ENCODE data around the gene CDH13.

CDH13 gene

GRCh38 chr16:83771306-83771942 lies 1144.7 kb downstream of the CDH13 start:
- Histone ChIP-seq H3K9me3 (ENCODE audit: control insufficient read depth, insufficient read depth, low read depth, low read length) (no peaks in the 10 kb centered on the region), H3K36me3 (ENCODE audit: control insufficient read depth in 2 of 2, insufficient read depth in 1 of 2, low read length in 2 of 2) (no peaks in the 10 kb centered on the region), H3K27ac (ENCODE audit: extremely low read depth, low read depth, low read length) (no peak overlapping the region), H3K4me1 (ENCODE audit: control insufficient read depth, insufficient read depth, low read length) (no peaks in the 10 kb centered on the region), H3K4me3 (ENCODE audit: low read depth, low read length) (no peak overlapping the region)
- TF ChIP-seq ZNF10 (tag by site-specific recombination; IDR thresholded peaks at IDR 0.05) (no peak), GLIS1 (tag by site-specific recombination; IDR thresholded peaks at IDR 0.05) (no peak), ZNF645 (tag by site-specific recombination; IDR thresholded peaks at IDR 0.05) (no peak), OVOL3 (tag by site-specific recombination; IDR thresholded peaks at IDR 0.05) (no peak), ZEB2 (tag by site-specific recombination; IDR thresholded peaks at IDR 0.05) (no peak), ZNF664 (tag by site-specific recombination; IDR thresholded peaks at IDR 0.05) (no peak), ZNF223 (tag by site-specific recombination; IDR thresholded peaks at IDR 0.05) (no peak), ZNF488 (tag by site-specific recombination; IDR thresholded peaks at IDR 0.05) (no peak), SALL2 (tag by site-specific recombination; IDR thresholded peaks at IDR 0.05; ENCODE audit: borderline replicate concordance) (no peak)
- ChIA-PET POLR2A (no interaction called here), CTCF (no interaction called here)

- ChIA-PET CTCF (no interaction called here), POLR2A (no interaction called here)
- TF ChIP-seq ZNF350 (tag by site-specific recombination; IDR thresholded peaks at IDR 0.05), result no peak
- no peak for TF ChIP-seq ZNF530 (tag by site-specific recombination; IDR thresholded peaks at IDR 0.05; ENCODE audit: low read depth)
- TF ChIP-seq GLI4 (tag by site-specific recombination; IDR thresholded peaks at IDR 0.05), result no peak
- TF ChIP-seq SP2 (tag by site-specific recombination; IDR thresholded peaks at IDR 0.05), result no peak
- TF ChIP-seq PRDM1 (tag by site-specific recombination; IDR thresholded peaks at IDR 0.05), result no peak
- TF ChIP-seq, protein P1, sequence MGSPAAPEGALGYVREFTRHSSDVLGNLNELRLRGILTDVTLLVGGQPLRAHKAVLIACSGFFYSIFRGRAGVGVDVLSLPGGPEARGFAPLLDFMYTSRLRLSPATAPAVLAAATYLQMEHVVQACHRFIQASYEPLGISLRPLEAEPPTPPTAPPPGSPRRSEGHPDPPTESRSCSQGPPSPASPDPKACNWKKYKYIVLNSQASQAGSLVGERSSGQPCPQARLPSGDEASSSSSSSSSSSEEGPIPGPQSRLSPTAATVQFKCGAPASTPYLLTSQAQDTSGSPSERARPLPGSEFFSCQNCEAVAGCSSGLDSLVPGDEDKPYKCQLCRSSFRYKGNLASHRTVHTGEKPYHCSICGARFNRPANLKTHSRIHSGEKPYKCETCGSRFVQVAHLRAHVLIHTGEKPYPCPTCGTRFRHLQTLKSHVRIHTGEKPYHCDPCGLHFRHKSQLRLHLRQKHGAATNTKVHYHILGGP (tag by site-specific recombination; IDR thresholded peaks at IDR 0.05), result no peak
- TF ChIP-seq ZNF664 (tag by site-specific recombination; IDR thresholded peaks at IDR 0.05), result no peak
- TF ChIP-seq ZNF529 (tag by site-specific recombination; IDR thresholded peaks at IDR 0.05; ENCODE audit: insufficient replicate concordance), result no peak
Measured at GRCh38 chr16:83772806-83773205, 1146.0 kb downstream of the CDH13 start.

GRCh38 chr16:83774066-83774465 lies 1147.3 kb downstream of the CDH13 start:
- H3K36me3 ChIP-seq (ENCODE audit: control insufficient read depth in 2 of 2, insufficient read depth in 1 of 2, low read length in 2 of 2), result no peaks in the 10 kb centered on the region
- no peak overlapping the region for H3K27ac ChIP-seq (ENCODE audit: extremely low read depth, low read depth, low read length)
- ChIA-PET CTCF (interaction anchor here (0.7 kb wide), 1 partner anchor 152 kb away, joined by 3 read pairs; no protein-coding TSS in a partner anchor), POLR2A (interaction anchor here (0.6 kb wide), 1 partner anchor 730 kb away, joined by 8 read pairs; the partner anchor contains the start of gene MEAK7)
- H3K4me3 ChIP-seq (ENCODE audit: low read depth, low read length), result no peak overlapping the region
- no peaks in the 10 kb centered on the region for H3K9me3 ChIP-seq (ENCODE audit: control insufficient read depth, insufficient read depth, low read depth, low read length)
- H3K4me1 ChIP-seq (ENCODE audit: control insufficient read depth, insufficient read depth, low read length), result no peaks in the 10 kb centered on the region
- TF ChIP-seq ZNF707 (tag by site-specific recombination; IDR thresholded peaks at IDR 0.05) (no peak), GLIS1 (tag by site-specific recombination; IDR thresholded peaks at IDR 0.05) (no peak), ZNF169 (tag by site-specific recombination; IDR thresholded peaks at IDR 0.05) (no peak), ZBTB20 (tag by site-specific recombination; IDR thresholded peaks at IDR 0.05) (no peak), ZNF324 (tag by site-specific recombination; IDR thresholded peaks at IDR 0.05) (no peak), INSM2 (tag by site-specific recombination; IDR thresholded peaks at IDR 0.05) (no peak), ZFP3 (tag by site-specific recombination; IDR thresholded peaks at IDR 0.05; ENCODE audit: low read depth) (no peak), ZNF146 (tag by site-specific recombination; IDR thresholded peaks at IDR 0.05) (no peak), ZNF510 (tag by site-specific recombination; IDR thresholded peaks at IDR 0.05; ENCODE audit: insufficient replicate concordance) (no peak), ZNF157 (tag by site-specific recombination; IDR thresholded peaks at IDR 0.05) (no peak), KLF10 (tag by site-specific recombination; IDR thresholded peaks at IDR 0.05) (no peak)
- TF ChIP-seq, protein P2, sequence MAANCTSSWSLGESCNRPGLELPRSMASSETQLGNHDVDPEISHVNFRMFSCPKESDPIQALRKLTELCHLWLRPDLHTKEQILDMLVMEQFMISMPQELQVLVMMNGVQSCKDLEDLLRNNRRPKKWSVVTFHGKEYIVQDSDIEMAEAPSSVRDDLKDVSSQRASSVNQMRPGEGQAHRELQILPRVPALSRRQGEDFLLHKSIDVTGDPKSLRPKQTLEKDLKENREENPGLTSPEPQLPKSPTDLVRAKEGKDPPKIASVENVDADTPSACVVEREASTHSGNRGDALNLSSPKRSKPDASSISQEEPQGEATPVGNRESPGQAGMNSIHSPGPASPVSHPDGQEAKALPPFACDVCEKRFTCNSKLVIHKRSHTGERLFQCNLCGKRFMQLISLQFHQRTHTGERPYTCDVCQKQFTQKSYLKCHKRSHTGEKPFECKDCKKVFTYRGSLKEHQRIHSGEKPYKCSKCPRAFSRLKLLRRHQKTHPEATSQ (tag by site-specific recombination; IDR thresholded peaks at IDR 0.05), result no peak

More at GRCh38 chr16:83772806-83773205, 1146.0 kb downstream of the CDH13 start:
- Histone ChIP-seq H3K27ac (ENCODE audit: extremely low read depth, low read depth, low read length) (no peak overlapping the region), H3K9me3 (ENCODE audit: control insufficient read depth, insufficient read depth, low read depth, low read length) (no peaks in the 10 kb centered on the region), H3K36me3 (ENCODE audit: control insufficient read depth in 2 of 2, insufficient read depth in 1 of 2, low read length in 2 of 2) (no peaks in the 10 kb centered on the region), H3K4me1 (ENCODE audit: control insufficient read depth, insufficient read depth, low read length) (no peaks in the 10 kb centered on the region), H3K4me3 (ENCODE audit: low read depth, low read length) (no peak overlapping the region)

Measured in HEK293 (cell line).